Anterior cingulate cortex (tissue), 58 donors: ENCODE results near the gene TRAF1.

Experiments
- DNase-seq, 58 donors: peaks; one replicate each; lab custom pipeline; 2025; lab: John Stamatoyannopoulos, UW

The TRAF1 gene

GRCh38 chr9:120857481-120857880, 69.1 kb downstream of the TRAF1 start:
- DNase-seq: peak in 7 of 58 donors; percentile 6 to 27 (median 12)

DNA sequence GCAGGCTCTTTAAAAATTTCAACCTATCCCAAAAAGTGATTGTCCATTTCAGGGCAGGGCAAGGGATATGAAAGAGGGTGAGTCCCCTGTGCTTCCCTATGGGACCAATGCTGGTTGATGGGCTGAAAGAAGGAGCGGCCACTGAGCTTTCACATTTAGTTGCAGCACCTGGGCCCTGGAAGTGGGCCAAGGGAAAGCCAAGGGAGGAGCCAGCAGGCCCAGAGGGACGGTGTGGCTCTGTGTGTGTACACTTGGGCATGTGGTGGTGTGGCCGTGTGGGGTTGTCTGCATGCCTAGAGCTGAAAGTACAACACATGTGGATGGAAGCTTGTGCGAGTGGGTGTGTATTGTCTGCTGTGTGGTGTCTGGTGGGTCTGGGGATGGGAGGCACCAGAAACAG, 69.9 kb downstream of the TRAF1 start:
- DNase-seq: no peak

GRCh38 chr9:120855827-120856670, 70.5 kb downstream of the TRAF1 start:
- DNase-seq: no peak

DNA sequence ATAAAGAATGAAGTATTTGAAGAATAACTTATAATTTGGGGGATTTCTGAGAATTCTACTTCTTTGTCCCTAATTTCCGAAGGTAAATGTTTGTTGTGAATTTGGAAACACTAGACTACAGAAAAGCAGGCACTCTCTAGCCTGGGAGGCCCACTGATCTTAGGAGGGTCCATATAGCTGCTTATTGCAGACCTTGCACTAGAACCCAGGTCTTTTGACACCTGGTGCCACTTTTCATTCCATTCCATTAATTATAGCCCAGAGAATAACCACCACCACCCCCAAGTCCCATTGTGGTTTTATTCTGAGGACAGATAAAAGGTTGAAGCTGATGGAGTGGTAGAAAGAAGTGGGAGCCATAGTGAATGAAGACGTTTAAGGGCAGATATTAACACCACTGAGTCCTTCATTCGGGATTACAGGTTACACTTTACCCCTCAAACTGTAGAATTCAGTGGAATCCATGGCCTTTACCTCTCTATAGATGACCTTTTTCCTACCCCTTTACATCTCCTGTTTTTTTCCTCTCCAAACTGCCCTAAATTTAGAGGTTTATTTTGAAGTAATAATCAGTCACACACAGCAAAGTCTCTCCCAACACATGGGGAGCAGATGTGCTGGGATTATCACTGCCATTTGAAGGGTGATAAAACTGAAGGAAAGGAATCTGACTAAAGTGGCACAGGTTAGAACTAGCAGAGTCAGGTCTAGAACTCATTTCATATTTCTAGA, 71.8 kb downstream of the TRAF1 start:
- DNase-seq: no peak

- DNase-seq: no peak
Observed at GRCh38 chr9:120853198-120853597, 73.4 kb downstream of the TRAF1 start.
